Neuronal stem cell (in vitro differentiated cells): ENCODE data around the gene GJA5. TPM values are rescaled to one million over a fixed set of nuclear protein-coding genes. Genes with fewer than 3 reads are reported as not detected.

ENCODE experiments used
- DNase-seq: peaks from one replicate; pipeline ENCODE4 v3.0.0-alpha.2; 2013; ENCODE audit warnings: low spot score
- H2AFZ ChIP-seq: one replicate; pipeline ENCODE4 v1.6.1; 2013; ENCODE audit warnings: mild to moderate bottlenecking, low read length, inconsistent platforms
- H2AK5ac ChIP-seq: 2 replicates; pipeline ENCODE4 v1.6.1; 2013; ENCODE audit warnings: low read depth, mild to moderate bottlenecking, inconsistent platforms, low read length, moderate library complexity, mixed read lengths
- H2BK120ac ChIP-seq: 2 replicates; pipeline ENCODE4 v1.6.1; 2013; ENCODE audit warnings: low read depth, mild to moderate bottlenecking, inconsistent platforms, low read length, moderate library complexity, mixed read lengths
- H2BK12ac ChIP-seq: one replicate; pipeline ENCODE4 v1.6.1; 2013; ENCODE audit warnings: low read length, inconsistent platforms
- H2BK15ac ChIP-seq: 2 replicates; pipeline ENCODE4 v1.6.1; 2013; ENCODE audit warnings: mild to moderate bottlenecking, low read length, inconsistent platforms, mixed read lengths
- H2BK5ac ChIP-seq: one replicate; pipeline ENCODE4 v1.6.1; 2013; ENCODE audit warnings: inconsistent platforms, mild to moderate bottlenecking, low read length, moderate library complexity
- H3K14ac ChIP-seq: one replicate; pipeline ENCODE4 v1.6.1; 2013; ENCODE audit warnings: low read length, inconsistent platforms
- H3K18ac ChIP-seq: 2 replicates; pipeline ENCODE4 v1.6.1; 2013; ENCODE audit warnings: low read length, inconsistent platforms
- H3K23ac ChIP-seq: 2 replicates; pipeline ENCODE4 v1.6.1; 2013; ENCODE audit warnings: low read depth, mild to moderate bottlenecking, mixed read lengths, low read length, inconsistent platforms; ENCODE audit not compliant: poor library complexity
- H3K27ac ChIP-seq: replicated peaks from 3 replicates; pipeline ENCODE4 v1.5.1; 2013; ENCODE audit warnings: low read length, inconsistent platforms
- H3K27me3 ChIP-seq, 3 experiments: 2 replicates each; pipeline ENCODE4 v1.6.1; 2013; ENCODE audit warnings: low read length in 3 of 3, mild to moderate bottlenecking in 2 of 3, inconsistent platforms in 1 of 3, low read depth in 1 of 3, mixed read lengths in 1 of 3, moderate library complexity in 1 of 3; ENCODE audit not compliant: control insufficient read depth in 3 of 3, insufficient read depth in 3 of 3
- H3K36me3 ChIP-seq, 2 donors: replicated peaks in 1 of 2; 2 replicates each; pipeline ENCODE4 v1.6.1; 2013; ENCODE audit warnings: low read length in 2 of 2; ENCODE audit not compliant: control insufficient read depth in 2 of 2, insufficient read depth in 2 of 2
- H3K4ac ChIP-seq: 2 replicates; pipeline ENCODE4 v1.6.1; 2013; ENCODE audit warnings: inconsistent platforms, mild to moderate bottlenecking, low read length, moderate library complexity
- H3K4me1 ChIP-seq, 2 donors: 1 replicate in 1 of 2; 2 replicates in 1 of 2; pipeline ENCODE4 v1.6.1; 2013; ENCODE audit warnings: low read length in 2 of 2, low read depth in 1 of 2; ENCODE audit not compliant: control insufficient read depth in 2 of 2, insufficient read depth in 1 of 2
- H3K4me2 ChIP-seq: one replicate; pipeline ENCODE4 v1.6.1; 2013; ENCODE audit warnings: mild to moderate bottlenecking, low read length, inconsistent platforms; ENCODE audit not compliant: insufficient read depth, poor library complexity, severe bottlenecking
- H3K4me3 ChIP-seq, 2 donors: 2 replicates each; pipeline ENCODE4 v1.5.1; 2013; ENCODE audit warnings: low read length in 2 of 2, mild to moderate bottlenecking in 2 of 2, inconsistent platforms in 1 of 2, moderate library complexity in 1 of 2
- H3K79me1 ChIP-seq: one replicate; pipeline ENCODE4 v1.6.1; 2013; ENCODE audit warnings: low read depth, mild to moderate bottlenecking, inconsistent platforms, low read length, moderate library complexity
- H3K9ac ChIP-seq: one replicate; pipeline ENCODE4 v1.6.1; 2013; ENCODE audit warnings: mild to moderate bottlenecking, low read depth, low read length, inconsistent platforms; ENCODE audit not compliant: poor library complexity
- H3K9me3 ChIP-seq, 2 donors: replicated peaks in 1 of 2; 2 replicates each; pipeline versions ENCODE3 to v1.6.1; 2013; ENCODE audit warnings: low read length in 2 of 2, mild to moderate bottlenecking in 2 of 2, inconsistent platforms in 1 of 2, low read depth in 1 of 2, mixed read lengths in 1 of 2, moderate library complexity in 1 of 2; ENCODE audit not compliant: control insufficient read depth in 2 of 2, insufficient read depth in 1 of 2
- H4K8ac ChIP-seq: one replicate; pipeline ENCODE4 v1.6.1; 2013; ENCODE audit warnings: low read depth, mild to moderate bottlenecking, inconsistent platforms, low read length, moderate library complexity
- H4K91ac ChIP-seq: one replicate; pipeline ENCODE4 v1.6.1; 2013; ENCODE audit warnings: low read length, low read depth, mild to moderate bottlenecking, inconsistent platforms; ENCODE audit not compliant: poor library complexity
- WGBS, 2 donors: extraction: QIAGEN DNeasy Blood & Tissue Kit; methylation state at CpG; one replicate each; pipeline ENCODE4 v1.1.7; 2013; ENCODE audit warnings: missing lambda C conversion rate in 2 of 2, mixed read lengths in 1 of 2; ENCODE audit not compliant: insufficient read length in 2 of 2, insufficient replicate concordance in 1 of 2; ENCODE audit errors: extremely low coverage in 2 of 2; 5-methylcytosine and 5-hydroxymethylcytosine counted together
- polyA plus RNA-seq, 2 experiments: library from polyadenylated mRNA; stranded (reverse); fragments of 200-250 nt; gene quantifications; one replicate each; pipeline ENCODE4 v1.2.3, GENCODE V29; 2013

The GJA5 gene
- 0.74 TPM for polyA plus RNA-seq (2013, experiment 1 of 2)
- polyA plus RNA-seq (2013, experiment 2 of 2) = 0.62 TPM

DNA sequence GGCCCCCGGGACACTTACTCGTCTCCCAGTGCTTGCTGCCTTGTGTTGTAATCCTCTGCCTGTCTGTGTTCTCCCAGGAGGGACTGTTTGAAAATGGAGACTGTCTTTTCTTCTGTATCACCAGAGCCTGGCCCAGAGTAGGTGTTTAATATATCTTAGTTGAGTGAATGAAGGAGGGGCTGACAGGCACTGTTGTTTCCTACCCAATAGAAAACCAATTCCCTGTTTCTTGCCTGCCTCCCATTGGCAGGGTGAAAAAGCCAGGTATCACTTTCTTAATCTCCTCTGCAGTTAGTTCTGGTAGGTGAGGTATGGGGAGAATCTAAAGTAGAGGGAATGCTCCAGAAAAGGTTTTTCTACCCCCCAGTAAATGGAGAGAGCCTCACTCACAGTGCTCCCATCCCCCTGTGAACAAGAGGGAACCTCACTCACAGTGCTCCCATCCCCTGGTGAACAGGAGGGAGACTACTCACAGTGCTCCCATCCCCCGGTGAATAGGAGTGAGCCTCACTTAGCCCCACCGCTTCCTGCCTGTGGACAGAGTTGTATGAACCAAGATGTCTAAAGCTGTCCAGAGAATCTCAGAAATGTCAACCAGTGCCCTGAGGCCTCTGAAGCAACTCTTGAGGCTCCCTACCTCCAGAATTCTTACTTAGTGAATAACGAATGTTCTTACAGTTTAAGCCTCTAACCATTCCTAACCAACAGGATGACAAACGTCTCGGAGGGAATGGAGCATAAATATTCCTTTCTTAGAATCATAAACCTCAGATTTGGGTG, at the start of gene GJA5:
Gene GJA5 (minus strand): TSS at position 122 of the 780 bp plus-strand sequence. CDS start 1,364 bp downstream, outside the sequence.
- H3K9ac ChIP-seq = no peak within 1 kb of the TSS
- peaks cover 0 to 7% of the 10 kb centered on the region in 2 donors for H3K4me1 ChIP-seq
- no peak within 1 kb of the TSS for H2BK12ac ChIP-seq
- no peak within 1 kb of the TSS for H2AK5ac ChIP-seq
- no peak within 1 kb of the TSS for H2BK5ac ChIP-seq
- H3K27me3 ChIP-seq = no peaks in the 10 kb centered on the region
- DNase-seq = no peak
- no peak within 1 kb of the TSS for H4K8ac ChIP-seq
- H2BK15ac ChIP-seq = no peak within 1 kb of the TSS
- no peak within 1 kb of the TSS for H3K4ac ChIP-seq
- H3K4me2 ChIP-seq = no peak within 1 kb of the TSS
- H2AFZ ChIP-seq = no peak within 1 kb of the TSS
- H3K79me1 ChIP-seq = no peaks in the 10 kb centered on the region
- no peak within 1 kb of the TSS for H2BK120ac ChIP-seq
- no peak within 1 kb of the TSS for H3K27ac ChIP-seq
- no peaks in the 10 kb centered on the region for H3K9me3 ChIP-seq
- no CpG with 5 or more reads among the region's 7 CpGs for WGBS, 2 donors
- no peak within 1 kb of the TSS for H3K14ac ChIP-seq
- no peak within 1 kb of the TSS for H3K23ac ChIP-seq
- H4K91ac ChIP-seq = no peak within 1 kb of the TSS
- no peaks in the 10 kb centered on the region for H3K36me3 ChIP-seq
- H3K4me3 ChIP-seq = no peak within 1 kb of the TSS
- no peak within 1 kb of the TSS for H3K18ac ChIP-seq

DNA sequence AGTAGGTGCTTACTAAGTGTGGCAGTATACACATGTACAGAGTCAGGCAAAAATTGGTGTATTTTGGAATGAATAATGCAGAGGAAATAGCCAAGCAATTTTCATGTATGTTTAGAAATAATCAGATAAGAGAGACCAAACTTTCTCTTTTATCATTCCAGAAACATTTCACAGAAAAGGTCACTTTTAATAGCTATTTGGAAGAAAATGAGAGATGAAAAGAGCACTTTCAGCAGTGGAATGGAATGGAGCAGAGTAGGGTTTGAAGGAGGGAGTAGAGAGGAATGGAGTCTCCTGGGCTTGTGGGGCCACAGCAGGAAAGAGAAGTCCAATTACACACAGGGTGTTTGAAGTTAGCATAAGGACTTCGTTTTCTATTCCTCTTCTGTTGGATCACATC, 48.8 kb upstream of the GJA5 start:
- no peak for DNase-seq
- no peak overlapping the region for H4K91ac ChIP-seq
- no peak overlapping the region for H2BK120ac ChIP-seq
- H3K4me2 ChIP-seq = no peak overlapping the region
- H2BK15ac ChIP-seq = no peak overlapping the region
- H3K27me3 ChIP-seq = peaks cover 0 to 5% (median 2%) of the 10 kb centered on the region in 3 experiments
- H3K9ac ChIP-seq = no peak overlapping the region
- H3K4me3 ChIP-seq = no peak overlapping the region
- H3K36me3 ChIP-seq = no peaks in the 10 kb centered on the region
- no peak overlapping the region for H3K23ac ChIP-seq
- H3K14ac ChIP-seq = no peak overlapping the region
- no peak overlapping the region for H4K8ac ChIP-seq
- H3K18ac ChIP-seq = no peak overlapping the region
- no peak overlapping the region for H2BK5ac ChIP-seq
- H2AK5ac ChIP-seq = no peak overlapping the region
- H2BK12ac ChIP-seq = no peak overlapping the region
- H3K79me1 ChIP-seq = no peaks in the 10 kb centered on the region
- H2AFZ ChIP-seq = no peak overlapping the region
- no peaks in the 10 kb centered on the region for H3K9me3 ChIP-seq
- no peak overlapping the region for H3K27ac ChIP-seq
- no peak overlapping the region for H3K4ac ChIP-seq
- no CpG with 5 or more reads among the region's 1 CpG for WGBS, 2 donors
- H3K4me1 ChIP-seq = no peaks in the 10 kb centered on the region

DNA sequence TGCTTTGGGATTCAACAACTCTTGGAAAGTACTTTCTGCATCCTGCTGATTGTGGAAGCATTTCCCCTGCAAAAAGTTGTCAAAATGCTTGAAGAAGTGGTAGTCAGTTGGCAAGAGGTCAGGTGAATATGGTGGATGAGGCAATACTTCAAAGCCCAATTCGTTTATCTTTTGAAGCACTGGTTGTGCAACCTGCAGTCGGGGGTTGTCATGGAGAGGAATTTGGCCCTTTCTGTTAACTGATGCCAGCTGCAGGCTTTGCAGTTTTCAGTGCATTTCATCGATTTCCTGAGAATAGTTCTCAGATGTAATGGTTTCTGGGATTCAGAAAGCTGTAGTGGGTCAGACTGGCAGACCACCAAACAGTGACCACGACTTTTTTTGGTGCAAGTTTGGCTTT, 47.6 kb upstream of the GJA5 start:
- H2AFZ ChIP-seq = no peak overlapping the region
- no peak overlapping the region for H2BK12ac ChIP-seq
- H2BK5ac ChIP-seq = no peak overlapping the region
- no peak for DNase-seq
- no peak overlapping the region for H3K18ac ChIP-seq
- H3K9ac ChIP-seq = no peak overlapping the region
- no peak overlapping the region for H4K8ac ChIP-seq
- WGBS, 2 donors = no CpG with 5 or more reads among the region's 4 CpGs
- H3K27me3 ChIP-seq = peaks cover 0 to 5% (median 2%) of the 10 kb centered on the region in 3 experiments
- H3K9me3 ChIP-seq = no peaks in the 10 kb centered on the region
- H2BK15ac ChIP-seq = no peak overlapping the region
- H3K4me2 ChIP-seq = no peak overlapping the region
- H3K14ac ChIP-seq = no peak overlapping the region
- no peaks in the 10 kb centered on the region for H3K36me3 ChIP-seq
- H2AK5ac ChIP-seq = no peak overlapping the region
- no peaks in the 10 kb centered on the region for H3K79me1 ChIP-seq
- no peak overlapping the region for H2BK120ac ChIP-seq
- H4K91ac ChIP-seq = no peak overlapping the region
- H3K23ac ChIP-seq = no peak overlapping the region
- H3K27ac ChIP-seq = no peak overlapping the region
- no peaks in the 10 kb centered on the region for H3K4me1 ChIP-seq
- H3K4me3 ChIP-seq = no peak overlapping the region
- H3K4ac ChIP-seq = no peak overlapping the region

DNA sequence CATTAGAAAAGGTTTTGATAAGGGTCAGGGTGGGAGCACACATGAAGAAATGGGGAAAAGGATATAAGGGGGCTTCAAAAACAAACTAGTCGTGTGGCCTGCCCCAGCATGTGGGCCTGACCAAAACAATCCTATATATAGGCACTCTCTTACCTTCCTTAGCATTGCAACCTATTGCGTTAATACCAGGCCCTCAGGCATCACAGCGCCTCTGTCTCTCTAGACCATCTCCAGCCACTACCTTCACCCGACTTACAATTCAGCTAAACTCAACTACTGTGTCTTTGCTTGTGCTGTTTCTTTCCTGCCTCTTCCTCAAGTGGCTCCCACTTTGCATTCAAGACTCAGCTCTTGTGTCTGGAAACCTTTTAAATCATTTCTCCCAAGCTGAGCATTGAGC, 47.0 kb upstream of the GJA5 start:
- no peak overlapping the region for H3K4me2 ChIP-seq
- H3K9me3 ChIP-seq = no peaks in the 10 kb centered on the region
- WGBS, 2 donors = no CpG with 5 or more reads among the region's 4 CpGs
- H4K8ac ChIP-seq = no peak overlapping the region
- H2AK5ac ChIP-seq = no peak overlapping the region
- no peak overlapping the region for H2BK15ac ChIP-seq
- H2BK5ac ChIP-seq = no peak overlapping the region
- H3K27ac ChIP-seq = no peak overlapping the region
- DNase-seq = no peak
- no peak overlapping the region for H4K91ac ChIP-seq
- H3K4me3 ChIP-seq = no peak overlapping the region
- no peaks in the 10 kb centered on the region for H3K4me1 ChIP-seq
- H2BK12ac ChIP-seq = no peak overlapping the region
- no peak overlapping the region for H2AFZ ChIP-seq
- no peak overlapping the region for H3K9ac ChIP-seq
- no peak overlapping the region for H3K23ac ChIP-seq
- no peak overlapping the region for H3K14ac ChIP-seq
- no peak overlapping the region for H3K18ac ChIP-seq
- H2BK120ac ChIP-seq = no peak overlapping the region
- no peaks in the 10 kb centered on the region for H3K36me3 ChIP-seq
- peaks cover 0 to 4% (median 2%) of the 10 kb centered on the region in 3 experiments for H3K27me3 ChIP-seq
- H3K79me1 ChIP-seq = no peaks in the 10 kb centered on the region
- no peak overlapping the region for H3K4ac ChIP-seq
